Psoas muscle (tissue), 8 donors: ENCODE results near the gene ALS2. TPM values are rescaled to one million over a fixed set of nuclear protein-coding genes. Genes with fewer than 3 reads are reported as not detected.
"Not testable (repeated sequence)": the region's sequence is repeated elsewhere in the genome, so short reads cannot be mapped to it uniquely, and the experiment has no call there.

Experiments
- ATAC-seq, 4 donors: fragments of 200-7000 bp; cut with Tn5 transposase; one replicate each; pipeline ENCODE4 v1.9.1; 2020; ENCODE audit warnings: moderate library complexity in 3 of 4, mild to moderate bottlenecking in 2 of 4
- DNase-seq, 2 donors: peaks; one replicate each; pipeline ENCODE4 v3.0.0-alpha.2; 2020
- H3K27ac ChIP-seq: fragments of 200-600 bp; one replicate; pipeline ENCODE4 v1.8.0; 2022
- H3K27me3 ChIP-seq, 3 donors: fragments of 200-600 bp in 1 of 3; one replicate each; pipeline versions ENCODE4 v1.6.1 to v1.8.0; 2013 to 2022; ENCODE audit warnings: low read length in 2 of 3, mild to moderate bottlenecking in 2 of 3, moderate library complexity in 1 of 3; ENCODE audit not compliant: insufficient read depth in 3 of 3
- H3K36me3 ChIP-seq, 2 donors: fragments of 200-600 bp in 1 of 2; one replicate each; pipeline versions ENCODE4 v1.6.1 to v1.8.0; 2013 to 2022; ENCODE audit warnings: low read depth in 1 of 2, mild to moderate bottlenecking in 1 of 2, moderate library complexity in 1 of 2; ENCODE audit not compliant: insufficient read depth in 1 of 2
- H3K4me1 ChIP-seq: fragments of 200-600 bp; one replicate; pipeline ENCODE4 v1.8.0; 2022
- H3K4me3 ChIP-seq: fragments of 200-600 bp; one replicate; pipeline ENCODE4 v1.8.0; 2022; ENCODE audit warnings: mild to moderate bottlenecking
- H3K9me3 ChIP-seq: fragments of 200-600 bp; one replicate; pipeline ENCODE4 v1.8.0; 2022
- CTCF ChIP-seq: fragments of 200-600 bp; IDR thresholded peaks from one replicate; pipeline ENCODE4 v1.8.0; 2022; ENCODE audit warnings: antibody characterized with exemption
- WGBS, 3 donors: extraction: QIAGEN DNeasy Blood & Tissue Kit; methylation state at CpG; one replicate each; pipeline versions ENCODE4 v1.1.6 to v1.1.7; 2013; 5-methylcytosine and 5-hydroxymethylcytosine counted together
- intact Hi-C, 2 donors: fragments of 100-400 bp; cut with DNase I; formaldehyde crosslinking; loops; one replicate each; pipeline versions ENCODE4 v1.11.0 to v1.14.2; 2022
- polyA plus RNA-seq, 3 donors: library from polyadenylated mRNA; stranded (reverse); fragments of 200-250 nt; gene quantifications; one replicate each; pipeline ENCODE4 v1.2.3, GENCODE V29; 2013
- total RNA-seq, 4 donors: library from RNA; stranded (reverse); fragmentation: NEBNext Ultra II Directional in 2 of 4; extraction: Animal tissue kit (Norgen Biotek cat#: 25700) in 2 of 4; gene quantifications; one replicate each; pipeline versions ENCODE4 v1.2.1 to v1.2.4, GENCODE V29; 2021 to 2023
- donor health status: healthy with polysubstance abuse.
- donor health status: DM: no; HTN: no; CAD: no; lungs with moderate emphysema.
- donor health status: Bipolar disorder and iron deficiency.
- donor health status: healthy.
- donor health status: DM: yes; HTN: yes; CAD: no.
- donor health status: DM: no; HTN: no; CAD: no.
- donor health status: DM: no; HTN: no; CAD: no.
- donor health status: DM: yes; HTN: yes; CAD: no.

ALS2 gene
- total and polyA plus RNA-seq, 7 donors = 6.3 to 26.4 (median 18.9) TPM

GRCh38 chr2:201821080-201821479, 40.3 kb upstream of the ALS2 start:
- H3K4me1 ChIP-seq = peaks cover 4% of the 10 kb centered on the region
- intact Hi-C loops = no loop called here
- H3K27ac ChIP-seq = no peak overlapping the region
- no peak overlapping the region for H3K4me3 ChIP-seq
- DNase-seq (no peak), ATAC-seq (no peak)
- H3K9me3 ChIP-seq = no peaks in the 10 kb centered on the region
- peaks cover 0 to 2% (median 0%) of the 10 kb centered on the region in 3 donors for H3K27me3 ChIP-seq
- 75 to 85% (median 77%) methylated on average over 5 of the region's 5 CpGs for WGBS, 3 donors
- no peaks in the 10 kb centered on the region for H3K36me3 ChIP-seq
- TF ChIP-seq CTCF = no peak

GRCh38 chr2:201820383-201821007, 39.8 kb upstream of the ALS2 start:
- intact Hi-C loops = no loop called here
- Histone ChIP-seq H3K4me3 (no peak overlapping the region), H3K4me1 (peaks cover 4% of the 10 kb centered on the region), H3K9me3 (no peaks in the 10 kb centered on the region), H3K27ac (no peak overlapping the region), H3K27me3 (peaks cover 0 to 2% (median 0%) of the 10 kb centered on the region in 3 donors), H3K36me3 (no peaks in the 10 kb centered on the region)
- TF ChIP-seq CTCF = no peak
- 51 to 62% (median 55%) methylated on average over 4 of the region's 4 CpGs for WGBS, 3 donors
- ATAC-seq (no peak), DNase-seq (no peak)

- TF ChIP-seq CTCF = no peak
- intact Hi-C loops = no loop called here
- no peaks in the 10 kb centered on the region for H3K36me3 ChIP-seq
- H3K27me3 ChIP-seq = no peaks in the 10 kb centered on the region
- H3K4me1 ChIP-seq = peaks cover 4% of the 10 kb centered on the region
- H3K4me3 ChIP-seq = no peak overlapping the region
- 88 to 93% (median 92%) methylated on average over 5 of the region's 5 CpGs for WGBS, 3 donors
- no peaks in the 10 kb centered on the region for H3K9me3 ChIP-seq
- DNase-seq = no peak
- ATAC-seq = no peak
- H3K27ac ChIP-seq = no peak overlapping the region
These were observed 36.2 kb upstream of the ALS2 start for GRCh38 chr2:201816657-201817575.

GRCh38 chr2:201813996-201814760, 33.4 kb upstream of the ALS2 start:
- TF ChIP-seq CTCF = no peak
- DNase-seq (no peak), ATAC-seq (no peak)
- Histone ChIP-seq H3K36me3 (no peaks in the 10 kb centered on the region), H3K4me3 (no peak overlapping the region), H3K27me3 (no peaks in the 10 kb centered on the region), H3K27ac (no peak overlapping the region), H3K9me3 (no peaks in the 10 kb centered on the region), H3K4me1 (no peaks in the 10 kb centered on the region)
- 30 to 56% (median 41%) methylated on average over 9 of the region's 9 CpGs for WGBS, 3 donors
- intact Hi-C loops = no loop called here

- not testable (repeated sequence) for ATAC-seq, H3K4me3 ChIP-seq
- WGBS, 3 donors = 92 to 93% (median 93%) methylated on average over 7 of the region's 7 CpGs
These were observed 29.9 kb upstream of the ALS2 start for GRCh38 chr2:201810604-201811003.

More at GRCh38 chr2:201810604-201811003, 29.9 kb upstream of the ALS2 start:
- DNase-seq, H3K4me1 ChIP-seq, intact Hi-C loops, H3K27me3 ChIP-seq, H3K36me3 ChIP-seq, H3K9me3 ChIP-seq, H3K27ac ChIP-seq: not testable (repeated sequence)
